Mucosa of descending colon (tissue), 3 donors: ENCODE results near the gene VCAN. TPM values are rescaled to one million over a fixed set of nuclear protein-coding genes. Genes with fewer than 3 reads are reported as not detected.

Source experiments
- ATAC-seq: fragments of 200-7000 bp; cut with Tn5 transposase; one replicate; pipeline ENCODE4 v1.9.1; 2020; ENCODE audit warnings: mild to moderate bottlenecking, moderate library complexity
- DNase-seq, 3 donors: peaks; one replicate each; pipeline ENCODE4 v3.0.0-alpha.2; 2020
- H3K36me3 ChIP-seq: fragments of 200-600 bp; one replicate; pipeline ENCODE4 v1.8.0; 2021; ENCODE audit warnings: low read depth, mild to moderate bottlenecking
- H3K4me1 ChIP-seq: fragments of 200-600 bp; one replicate; pipeline ENCODE4 v1.8.0; 2021; ENCODE audit warnings: low read depth, mild to moderate bottlenecking
- H3K4me3 ChIP-seq: fragments of 200-600 bp; one replicate; pipeline ENCODE4 v1.8.0; 2021; ENCODE audit warnings: mild to moderate bottlenecking
- H3K9me3 ChIP-seq: fragments of 200-600 bp; one replicate; pipeline ENCODE4 v1.8.0; 2021; ENCODE audit warnings: mild to moderate bottlenecking
- CTCF ChIP-seq: fragments of 200-600 bp; IDR thresholded peaks from one replicate; pipeline ENCODE4 v1.8.0; 2022; ENCODE audit warnings: antibody characterized with exemption, mild to moderate bottlenecking
- intact Hi-C, 2 donors: fragments of 100-400 bp; cut with DNase I in 1 of 2; cut with micrococcal nuclease in 1 of 2; formaldehyde crosslinking; loops; one replicate each; pipeline versions ENCODE4 v1.11.0 to v1.11.1; 2022; cut with DNase I, micrococcal nuclease
- long read RNA-seq, 2 donors: library from polyadenylated mRNA; unstranded; transcript quantifications; one replicate each; pipeline ENCODE4 v2.0.0, GENCODE V29; 2019 to 2021
- total RNA-seq, 3 donors: library from RNA; stranded (reverse); fragmentation: NEBNext Ultra II Directional in 2 of 3; extraction: Animal tissue kit (Norgen Biotek cat#: 25700) in 2 of 3; gene quantifications; one replicate each; pipeline versions ENCODE4 v1.2.1 to v1.2.4, GENCODE V29; 2021 to 2023
- donor health status: DM: no; HTN: no; CAD: no; lungs with moderate emphysema.
- donor health status: DM: no; HTN: no; CAD: no.
- donor health status: DM: no; HTN: yes; CAD: no.

VCAN gene
- total RNA-seq: 10 to 100 TPM in 2 of 3 donors, 1 to 10 TPM in 1; 8.8 to 36.0 (median 20.5) TPM
- long read RNA-seq, donor 1: 0 reads
- long read RNA-seq, donor 2, partial matches to known transcripts: 0 of 5 reads
- long read RNA-seq, donor 2, other reads (novel, unspliced or antisense): 1 of 5 reads

- H3K36me3 ChIP-seq: no peaks in the 10 kb centered on the region
- peaks cover 17% of the 10 kb centered on the region for H3K4me1 ChIP-seq
- H3K9me3 ChIP-seq: no peaks in the 10 kb centered on the region
- TF ChIP-seq CTCF: no peak
- ATAC-seq (peak; percentile 40), DNase-seq (peak; percentile 19 to 70 (median 38))
- no peak within 1 kb of the TSS for H3K4me3 ChIP-seq
- intact Hi-C loops: no loop called here
Observed at GRCh38 chr5:83471405-83472212, at the start of gene VCAN. VCAN (plus strand) TSS chr5:83471744; CDS start chr5:83483519, 11,775 bp downstream.

DNA sequence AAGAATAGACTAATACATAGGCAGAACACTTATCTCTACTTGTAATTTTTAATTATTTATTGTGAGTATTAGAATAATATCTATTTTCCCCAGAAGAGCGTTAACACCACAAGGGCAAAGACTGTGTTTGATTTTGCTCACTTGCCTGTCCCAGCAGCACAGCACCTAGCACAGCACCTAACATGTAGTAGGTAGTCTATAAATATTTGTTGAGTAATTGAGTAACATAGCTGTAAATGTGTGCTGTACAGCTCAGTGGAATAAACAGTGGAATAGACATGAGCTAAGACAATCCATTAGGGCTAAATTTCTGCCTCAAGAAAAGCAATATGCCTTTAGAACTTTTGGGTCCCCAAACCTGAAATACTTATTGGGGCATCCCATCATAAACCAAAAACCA lies 49.3 kb upstream of the VCAN start:
- no peaks in the 10 kb centered on the region for H3K9me3 ChIP-seq
- no peak overlapping the region for H3K4me3 ChIP-seq
- ATAC-seq (no peak), DNase-seq (no peak)
- H3K4me1 ChIP-seq: no peaks in the 10 kb centered on the region
- intact Hi-C loops: no loop called here
- TF ChIP-seq CTCF: no peak
- no peaks in the 10 kb centered on the region for H3K36me3 ChIP-seq

DNA sequence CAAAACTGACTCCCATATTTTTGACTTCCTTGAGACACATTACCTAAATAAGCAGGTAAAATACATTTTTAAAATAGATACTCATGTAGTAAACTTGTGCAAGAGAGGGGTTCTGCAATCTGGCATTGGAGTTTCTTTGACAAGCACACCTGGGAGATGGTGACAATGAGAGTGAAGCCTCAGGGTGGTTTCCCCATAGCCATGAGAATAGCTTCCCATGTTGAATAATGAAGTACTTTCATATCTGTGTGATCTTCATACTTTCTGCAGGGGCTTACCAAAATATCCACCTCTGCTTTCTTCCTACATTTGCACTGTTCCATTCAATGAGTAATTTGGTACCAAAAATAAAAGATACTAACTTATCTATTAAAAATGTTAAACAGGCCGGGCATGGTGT lies 44.7 kb upstream of the VCAN start:
- H3K36me3 ChIP-seq: no peaks in the 10 kb centered on the region
- ATAC-seq (no peak), DNase-seq (no peak)
- no peaks in the 10 kb centered on the region for H3K4me1 ChIP-seq
- intact Hi-C loops: no loop called here
- no peak for TF ChIP-seq CTCF
- no peaks in the 10 kb centered on the region for H3K9me3 ChIP-seq
- H3K4me3 ChIP-seq: no peak overlapping the region

DNA sequence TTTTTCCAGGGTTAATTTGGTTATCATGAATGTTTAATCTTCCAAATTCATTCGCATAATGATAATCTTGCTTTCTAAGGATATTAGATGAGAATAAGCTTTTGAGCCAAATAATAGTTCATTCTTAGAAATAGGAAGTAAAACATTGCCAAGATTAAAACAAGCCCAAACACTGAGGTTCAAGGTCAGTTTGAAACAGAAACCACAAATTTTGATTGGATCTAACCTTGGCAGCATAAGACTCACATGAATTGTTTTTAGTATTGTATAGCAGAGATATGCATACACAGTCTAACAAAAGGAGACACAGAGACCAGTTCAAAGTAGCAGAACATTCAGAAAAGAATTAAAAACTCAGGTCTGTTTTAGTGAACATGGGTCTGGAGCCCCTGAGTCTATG lies 43.4 kb upstream of the VCAN start:
- TF ChIP-seq CTCF: no peak
- DNase-seq: no peak
- intact Hi-C loops: no loop called here
- Histone ChIP-seq H3K4me1 (no peaks in the 10 kb centered on the region), H3K4me3 (no peak overlapping the region), H3K36me3 (no peaks in the 10 kb centered on the region), H3K9me3 (no peaks in the 10 kb centered on the region)
- no peak for ATAC-seq

DNA sequence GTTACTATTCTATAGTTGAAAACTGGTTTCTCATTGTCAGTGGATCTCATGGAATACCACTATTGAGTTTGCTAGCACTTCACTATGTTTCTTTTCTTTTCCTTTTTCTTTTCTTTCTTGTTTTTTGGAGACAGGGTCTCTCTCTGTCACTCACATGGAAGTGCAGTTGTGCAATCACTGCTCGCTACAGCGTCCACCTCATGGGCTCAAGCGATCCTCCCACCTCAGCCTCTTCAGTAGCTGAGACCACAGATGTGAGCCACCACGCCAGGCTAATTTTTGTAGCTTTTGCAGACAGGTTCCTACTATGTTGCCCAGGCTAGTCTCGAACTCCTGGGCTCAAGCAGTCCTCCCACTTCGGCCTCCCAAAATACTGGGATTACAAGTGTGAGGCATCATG lies 42.7 kb upstream of the VCAN start:
- H3K4me1 ChIP-seq: no peaks in the 10 kb centered on the region
- no peaks in the 10 kb centered on the region for H3K36me3 ChIP-seq
- intact Hi-C loops: no loop called here
- no peak for DNase-seq
- H3K9me3 ChIP-seq: no peaks in the 10 kb centered on the region
- ATAC-seq: no peak
- H3K4me3 ChIP-seq: no peak overlapping the region
- TF ChIP-seq CTCF: no peak
